Osteoblast (primary cell): ENCODE data around the gene DNAH6. TPM values are rescaled to one million over a fixed set of nuclear protein-coding genes. Genes with fewer than 3 reads are reported as not detected.
"Not testable (repeated sequence)": the region's sequence is repeated elsewhere in the genome, so short reads cannot be mapped to it uniquely, and the experiment has no call there.

Source experiments
- DNase-seq: peaks from one replicate; pipeline ENCODE4 v3.0.0; 2011; ENCODE audit warnings: low spot score, mixed read lengths; ENCODE audit not compliant: insufficient read length; ENCODE audit errors: missing footprints
- H2AFZ ChIP-seq: 2 replicates; pipeline ENCODE4 v1.6.0; 2011; ENCODE audit warnings: mild to moderate bottlenecking, low read length
- H3K27ac ChIP-seq: 2 replicates; pipeline ENCODE4 v1.5.1; 2011; ENCODE audit warnings: mild to moderate bottlenecking, low read depth, low read length, moderate library complexity
- H3K27me3 ChIP-seq: 2 replicates; pipeline ENCODE4 v1.6.0; 2012; ENCODE audit warnings: mild to moderate bottlenecking, control low read depth, inconsistent platforms, low read length, moderate library complexity; ENCODE audit not compliant: insufficient read depth
- H3K36me3 ChIP-seq: 2 replicates; pipeline ENCODE4 v1.5.1; 2011; ENCODE audit warnings: mild to moderate bottlenecking, low read length, control low read depth, moderate library complexity; ENCODE audit not compliant: insufficient read depth
- H3K4me1 ChIP-seq: 2 replicates; pipeline ENCODE4 v1.5.1; 2011; ENCODE audit warnings: mild to moderate bottlenecking, low read length, control low read depth, moderate library complexity; ENCODE audit not compliant: insufficient read depth
- H3K4me2 ChIP-seq: 2 replicates; pipeline ENCODE4 v1.6.0; 2011; ENCODE audit warnings: mild to moderate bottlenecking, low read length; ENCODE audit not compliant: insufficient read depth
- H3K4me3 ChIP-seq: fragments of 200-600 bp; sonication (generic); 3 replicates; pipeline ENCODE4 v1.5.1; 2012; ENCODE audit warnings: mild to moderate bottlenecking, low read length, inconsistent platforms; ENCODE audit not compliant: insufficient read depth
- H3K79me2 ChIP-seq: 2 replicates; pipeline ENCODE4 v1.6.0; 2012; ENCODE audit warnings: mild to moderate bottlenecking, low read length, control low read depth, inconsistent platforms; ENCODE audit not compliant: insufficient read depth
- H3K9me3 ChIP-seq: 2 replicates; pipeline ENCODE4 v1.5.1; 2011; ENCODE audit warnings: low read depth, low read length, control low read depth
- H4K20me1 ChIP-seq: 2 replicates; pipeline ENCODE4 v1.6.0; 2012; ENCODE audit warnings: mild to moderate bottlenecking, low read length, control low read depth; ENCODE audit not compliant: insufficient read depth
- CTCF ChIP-seq: IDR thresholded peaks from 2 replicates; pipeline ENCODE4 v1.5.1; 2011; ENCODE audit warnings: mild to moderate bottlenecking, low read depth, low read length, moderate library complexity; ENCODE audit errors: extremely low read depth
- total RNA-seq: library from RNA; depleted of rRNA; stranded (reverse); fragments of >200 nt; gene quantifications from 2 replicates; pipeline ENCODE4 v1.2.3, GENCODE V29; 2012

The DNAH6 gene
- total RNA-seq, 1 donor: 0.36 TPM

GRCh38 chr2:84548303-84548702 lies 32.0 kb downstream of the DNAH6 start:
- no peak overlapping the region for H3K27ac ChIP-seq
- H3K79me2 ChIP-seq: no peaks in the 10 kb centered on the region
- H2AFZ ChIP-seq: no peak overlapping the region
- H3K36me3 ChIP-seq: no peaks in the 10 kb centered on the region
- H3K4me2 ChIP-seq: no peak overlapping the region
- DNase-seq: no peak
- no peaks in the 10 kb centered on the region for H3K27me3 ChIP-seq
- H4K20me1 ChIP-seq: no peaks in the 10 kb centered on the region
- H3K4me3 ChIP-seq: no peak overlapping the region
- no peak for TF ChIP-seq CTCF
- H3K4me1 ChIP-seq: no peaks in the 10 kb centered on the region
- no peaks in the 10 kb centered on the region for H3K9me3 ChIP-seq

DNA sequence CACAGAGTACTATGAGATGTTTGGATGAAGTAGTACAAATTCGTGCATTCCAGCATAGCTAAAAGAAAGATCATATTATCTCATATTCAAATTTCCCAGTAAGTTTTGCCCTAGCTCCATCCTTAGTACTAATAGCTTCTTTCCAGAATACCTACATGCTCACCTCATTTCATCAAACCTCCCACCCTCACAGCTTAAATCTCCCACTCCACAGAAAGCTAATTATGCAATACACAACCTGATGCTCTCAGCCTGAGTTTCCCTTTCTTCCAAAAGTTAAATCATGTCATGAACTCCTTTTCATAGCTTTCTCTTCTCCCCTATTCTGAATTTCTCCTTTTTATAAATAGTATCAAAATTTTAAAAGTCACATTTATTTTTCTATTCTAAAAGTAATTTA lies 34.6 kb downstream of the DNAH6 start:
- no peak overlapping the region for H3K4me3 ChIP-seq
- DNase-seq: no peak
- no peaks in the 10 kb centered on the region for H3K4me1 ChIP-seq
- TF ChIP-seq CTCF: no peak
- H3K27ac ChIP-seq: no peak overlapping the region
- no peaks in the 10 kb centered on the region for H3K79me2 ChIP-seq
- no peak overlapping the region for H3K4me2 ChIP-seq
- no peaks in the 10 kb centered on the region for H3K9me3 ChIP-seq
- no peaks in the 10 kb centered on the region for H3K27me3 ChIP-seq
- no peaks in the 10 kb centered on the region for H3K36me3 ChIP-seq
- H4K20me1 ChIP-seq: no peaks in the 10 kb centered on the region
- no peak overlapping the region for H2AFZ ChIP-seq

DNA sequence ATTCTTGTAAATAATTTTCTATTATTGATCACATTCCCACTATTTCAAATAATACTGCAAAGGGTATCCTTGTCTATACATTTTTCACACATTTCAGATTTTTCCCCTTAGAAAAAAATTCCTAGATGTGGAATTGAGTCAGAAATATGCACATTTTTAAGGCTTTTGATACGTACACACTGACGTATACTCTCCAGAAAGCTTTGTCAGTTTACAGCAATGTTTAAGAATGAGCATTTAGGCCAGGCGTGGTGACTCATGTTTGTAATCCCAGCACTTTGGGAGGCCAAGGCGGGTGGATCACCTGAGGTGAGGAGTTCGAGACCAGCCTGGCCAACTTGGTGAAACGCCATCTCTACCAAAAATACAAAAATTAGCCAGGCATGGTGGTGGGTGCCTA lies 35.2 kb downstream of the DNAH6 start:
- DNase-seq, H3K4me1 ChIP-seq, H3K27ac ChIP-seq, H3K79me2 ChIP-seq, H3K4me2 ChIP-seq, H3K27me3 ChIP-seq, H2AFZ ChIP-seq, H3K9me3 ChIP-seq, H3K36me3 ChIP-seq, H4K20me1 ChIP-seq, H3K4me3 ChIP-seq: not testable (repeated sequence)

DNA sequence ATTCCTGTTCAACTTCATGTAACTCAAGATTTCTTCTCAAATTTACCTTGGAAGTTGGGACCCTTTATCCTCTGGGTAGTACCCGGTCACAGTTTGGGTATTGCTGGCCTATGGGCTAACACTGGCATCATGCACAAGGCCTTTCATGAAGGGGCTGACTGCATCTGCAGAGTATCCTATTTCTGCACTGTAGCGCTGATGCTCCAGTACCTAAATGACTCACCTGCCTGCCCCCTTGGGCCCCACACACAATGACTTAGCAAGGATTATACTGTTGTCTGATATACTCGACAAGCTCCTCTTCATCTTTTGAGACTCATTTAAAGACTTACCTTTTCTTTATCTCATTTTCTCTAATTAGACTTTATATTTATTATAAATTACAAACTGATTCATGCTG lies 39.9 kb downstream of the DNAH6 start:
- DNase-seq: no peak
- Histone ChIP-seq H3K36me3 (no peaks in the 10 kb centered on the region), H3K4me2 (no peak overlapping the region), H3K27me3 (no peaks in the 10 kb centered on the region), H3K4me1 (no peaks in the 10 kb centered on the region), H3K4me3 (no peak overlapping the region), H3K27ac (no peak overlapping the region), H2AFZ (no peak overlapping the region), H3K9me3 (no peaks in the 10 kb centered on the region), H3K79me2 (no peaks in the 10 kb centered on the region), H4K20me1 (no peaks in the 10 kb centered on the region)
- TF ChIP-seq CTCF: no peak

DNA sequence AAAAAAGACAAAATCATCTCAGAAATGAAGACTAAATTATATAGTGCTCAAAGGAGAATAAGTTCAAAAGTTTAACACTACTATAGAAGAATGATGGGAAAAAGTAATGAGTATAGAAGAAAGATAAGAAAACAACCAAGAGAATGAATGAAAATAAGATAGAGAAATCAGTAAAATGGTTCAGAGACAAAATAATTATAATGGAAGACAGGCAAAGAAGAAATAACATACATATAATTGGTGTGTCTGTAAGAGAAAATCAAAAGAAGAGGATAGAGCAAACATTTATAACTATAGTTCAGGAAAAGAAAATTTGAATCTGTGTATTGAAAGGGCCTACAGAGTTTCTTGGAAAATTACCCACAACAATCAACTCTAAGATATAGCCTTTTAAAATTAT lies 43.5 kb downstream of the DNAH6 start:
- H4K20me1 ChIP-seq: no peaks in the 10 kb centered on the region
- no peaks in the 10 kb centered on the region for H3K4me1 ChIP-seq
- H3K4me2 ChIP-seq: no peak overlapping the region
- H3K36me3 ChIP-seq: no peaks in the 10 kb centered on the region
- H3K9me3 ChIP-seq: no peaks in the 10 kb centered on the region
- H3K27me3 ChIP-seq: no peaks in the 10 kb centered on the region
- DNase-seq: no peak
- no peaks in the 10 kb centered on the region for H3K79me2 ChIP-seq
- no peak overlapping the region for H3K4me3 ChIP-seq
- H3K27ac ChIP-seq: no peak overlapping the region
- no peak for TF ChIP-seq CTCF
- H2AFZ ChIP-seq: no peak overlapping the region
